Measurements from ENCODE around the gene SBK2. TPM values are rescaled to one million over a fixed set of nuclear protein-coding genes. Genes with fewer than 3 reads are reported as not detected.

The SBK2 gene
- total and polyA plus RNA-seq, 2 experiments from 2014 or later: 1.1 to 2.0 TPM

- TF ChIP-seq EZH2phosphoT487 (IDR thresholded peaks at IDR 0.05; ENCODE audit: unreplicated experiment) (no peak), ZNF331 (CRISPR knock-in tag; IDR thresholded peaks at IDR 0.05; ENCODE audit: low read depth) (no peak), EZH2 (IDR thresholded peaks at IDR 0.05; ENCODE audit: low read depth, unreplicated experiment) (no peak), POLR2AphosphoS5 (IDR thresholded peaks at IDR 0.05; ENCODE audit: low read depth) (no peak), ZNF114 (CRISPR knock-in tag; IDR thresholded peaks at IDR 0.05) (no peak)
Measured at GRCh38 chr19:55500368-55500952, 36.5 kb downstream of the SBK2 start (continued).

- H3K36me3 Mint-ChIP-seq (ENCODE audit: low read depth): peaks cover 11% of the 10 kb centered on the region
- TF ChIP-seq ZNF331 (CRISPR knock-in tag; IDR thresholded peaks at IDR 0.05; ENCODE audit: low read depth) (no peak), CREB1 (CRISPR knock-in tag; IDR thresholded peaks at IDR 0.05; ENCODE audit: low read depth) (no peak), REST (IDR thresholded peaks at IDR 0.05; ENCODE audit: unreplicated experiment) (no peak), EZH2 (IDR thresholded peaks at IDR 0.05; ENCODE audit: low read depth, unreplicated experiment) (no peak), ETS1 (IDR thresholded peaks at IDR 0.05) (no peak), STAT1 (IDR thresholded peaks at IDR 0.05; ENCODE audit: unreplicated experiment) (no peak), NANOG (IDR thresholded peaks at IDR 0.05; ENCODE audit: borderline replicate concordance) (no peak), CTCF (conservative IDR thresholded peaks at IDR 0.05; ENCODE audit: low read depth in 2 of 2) (no peak), EZH2phosphoT487 (IDR thresholded peaks at IDR 0.05; ENCODE audit: unreplicated experiment) (no peak), ZNF462 (CRISPR knock-in tag; IDR thresholded peaks at IDR 0.05) (no peak)
Measured at GRCh38 chr19:55498246-55498840, 38.6 kb downstream of the SBK2 start.

More at GRCh38 chr19:55498246-55498840, 38.6 kb downstream of the SBK2 start:
- Mint-ChIP-seq H3K27me3 (ENCODE audit: insufficient read depth, low read depth, poor library complexity) (peaks cover 23% of the 10 kb centered on the region), H3K4me3 (no peak overlapping the region), H3K27ac (no peak overlapping the region), H3K9me3 (peaks cover 15% of the 10 kb centered on the region), H3K4me1 (peaks cover 13% of the 10 kb centered on the region)
- DNase-seq (ENCODE audit: low spot score) (no peak), ATAC-seq (no peak)
- Histone ChIP-seq H3K36me3 (ENCODE audit: insufficient read depth) (no peaks in the 10 kb centered on the region), H3K9me2 (ENCODE audit: insufficient read depth) (no peaks in the 10 kb centered on the region), H4K20me1 (replicated peaks; ENCODE audit: insufficient read depth) (no peaks in the 10 kb centered on the region), H3K4me1 (ENCODE audit: insufficient read depth) (peaks cover 9% of the 10 kb centered on the region; the same call in 1 of the 2 replicates), H3K27ac (ENCODE audit: low read depth) (no peak overlapping the region), H3K4me3 (no peak overlapping the region), H3K27me3 (ENCODE audit: insufficient read depth) (peaks cover 18% of the 10 kb centered on the region), H3K4me2 (no peak overlapping the region), H2AFZ (no peak overlapping the region), H3K79me2 (replicated peaks; ENCODE audit: insufficient read depth) (no peaks in the 10 kb centered on the region), H3F3A (replicated peaks; ENCODE audit: low read depth) (no peaks in the 10 kb centered on the region)
